ENCODE results near the gene HIP1R.
A peak's percentile ranks its signal among the peaks of the same experiment; 100 is the strongest.

The HIP1R gene

DNA sequence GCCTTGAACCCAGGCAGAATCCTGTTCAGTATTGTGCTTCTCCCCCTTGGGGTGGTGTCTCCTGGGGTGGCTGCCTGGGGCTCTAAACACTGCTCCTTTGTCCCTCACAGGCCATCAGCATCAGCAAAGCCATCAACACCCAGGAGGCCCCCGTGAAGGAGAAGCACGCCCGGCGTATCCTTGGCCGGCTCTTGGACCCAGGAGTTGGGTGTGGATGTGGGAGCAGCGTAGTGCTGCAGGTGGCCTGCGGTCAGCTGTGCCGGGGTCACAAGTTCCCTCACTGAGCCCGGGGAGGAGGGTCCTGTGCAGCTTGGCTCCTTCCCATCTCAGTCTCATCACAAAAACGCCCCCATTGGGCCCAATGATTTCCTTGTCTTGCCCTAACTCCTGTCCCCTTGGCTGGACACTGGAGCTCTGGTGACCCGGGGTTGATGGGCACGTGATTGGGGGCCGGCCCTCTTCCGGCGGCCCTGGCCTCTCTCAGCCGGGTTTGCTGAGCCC lies 12.7 kb downstream of the HIP1R start:
- no peak for DNase-seq

DNA sequence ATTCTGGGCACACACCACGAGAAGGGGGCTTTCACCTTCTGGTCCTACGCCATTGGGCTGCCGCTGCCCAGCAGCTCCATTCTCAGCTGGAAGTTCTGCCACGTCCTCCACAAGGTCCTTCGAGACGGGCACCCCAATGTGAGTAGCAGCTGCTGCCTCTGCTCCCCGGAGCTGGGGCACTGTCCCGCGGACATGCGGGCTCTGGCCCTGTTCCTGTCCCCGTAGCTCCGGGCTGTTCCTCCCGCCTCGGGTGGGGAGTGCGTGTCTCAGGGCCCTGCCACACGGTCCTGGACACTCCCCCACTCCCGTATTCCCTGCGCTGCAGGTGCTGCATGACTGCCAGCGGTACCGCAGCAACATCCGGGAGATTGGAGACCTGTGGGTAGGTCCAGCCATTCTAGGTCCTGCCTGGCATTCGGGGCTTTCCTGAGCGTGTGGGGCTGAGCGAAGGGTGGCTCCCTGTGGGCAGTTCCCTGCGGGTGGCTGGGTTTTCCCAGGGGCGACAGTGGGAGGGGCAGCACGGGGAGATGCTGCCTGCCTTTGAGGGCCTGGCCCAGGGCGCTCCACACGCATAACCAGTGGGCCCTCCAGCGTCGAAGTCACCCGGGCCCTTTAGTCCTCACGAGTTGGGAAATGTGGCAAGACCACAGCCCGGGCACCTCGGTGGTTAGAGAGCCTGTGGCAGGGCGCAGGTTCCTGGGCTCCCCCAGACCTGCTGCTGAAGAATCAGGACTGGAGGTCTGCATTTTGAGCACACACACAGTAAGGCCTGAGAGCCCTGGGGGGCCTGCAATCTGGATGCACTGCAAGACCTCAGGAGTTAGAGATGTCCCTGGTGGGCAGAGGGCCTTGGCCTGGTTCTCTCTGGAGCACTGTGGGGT lies 13.5 kb downstream of the HIP1R start:
- no peak for DNase-seq

DNA sequence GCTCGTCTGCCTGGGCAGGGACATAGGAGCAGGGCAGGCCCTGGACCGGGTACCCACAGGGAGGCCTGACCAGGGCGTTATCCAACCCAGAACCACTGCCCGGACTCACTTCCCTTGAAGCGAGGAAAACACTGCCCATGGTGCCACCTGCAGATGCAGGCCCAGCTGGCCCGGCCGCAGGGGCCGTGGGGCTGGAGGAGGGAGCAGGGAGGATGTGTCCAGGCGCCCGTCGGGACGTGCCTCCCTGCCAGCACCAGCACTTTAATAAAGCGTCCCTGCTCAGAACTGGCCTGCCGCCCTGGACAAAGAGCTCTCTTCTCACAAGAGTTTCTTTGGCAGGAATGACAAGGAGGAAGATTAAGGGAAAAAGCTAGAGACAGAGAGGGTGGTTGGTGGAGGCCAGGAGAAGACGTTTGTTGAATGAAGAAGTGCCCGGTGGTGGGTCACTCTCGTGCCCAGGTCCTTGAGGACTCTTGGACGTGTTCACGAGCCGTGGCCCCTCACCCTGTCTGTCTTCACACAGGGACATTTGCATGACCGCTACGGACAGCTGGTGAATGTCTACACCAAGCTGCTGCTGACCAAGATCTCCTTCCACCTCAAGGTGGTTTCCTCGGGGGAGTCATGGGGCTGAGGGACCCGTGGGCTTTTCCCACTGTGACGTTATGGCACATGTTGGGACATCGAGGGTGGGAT lies 14.2 kb downstream of the HIP1R start:
- no peak for DNase-seq

DNA sequence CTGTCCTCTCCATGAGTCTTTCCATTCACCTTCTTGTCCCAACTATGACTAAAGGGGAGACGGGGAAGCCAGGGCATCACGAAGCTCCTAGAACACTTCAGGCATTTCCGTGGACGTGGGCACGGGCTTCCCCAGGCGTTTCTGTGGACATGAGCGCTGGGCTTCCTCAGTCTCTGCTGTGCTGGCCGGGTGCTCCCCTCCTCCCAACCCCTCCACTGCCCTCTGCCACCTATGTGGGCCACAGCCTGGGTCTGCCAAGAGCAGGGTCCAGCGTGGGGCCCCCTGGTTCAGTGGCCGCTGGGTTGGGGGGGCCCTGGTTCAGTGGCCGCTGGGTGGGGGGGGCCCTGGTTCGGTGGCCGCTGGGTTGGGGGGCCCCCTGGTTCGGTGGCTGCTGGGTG lies 14.8 kb downstream of the HIP1R start:
- no peak for DNase-seq

DNA sequence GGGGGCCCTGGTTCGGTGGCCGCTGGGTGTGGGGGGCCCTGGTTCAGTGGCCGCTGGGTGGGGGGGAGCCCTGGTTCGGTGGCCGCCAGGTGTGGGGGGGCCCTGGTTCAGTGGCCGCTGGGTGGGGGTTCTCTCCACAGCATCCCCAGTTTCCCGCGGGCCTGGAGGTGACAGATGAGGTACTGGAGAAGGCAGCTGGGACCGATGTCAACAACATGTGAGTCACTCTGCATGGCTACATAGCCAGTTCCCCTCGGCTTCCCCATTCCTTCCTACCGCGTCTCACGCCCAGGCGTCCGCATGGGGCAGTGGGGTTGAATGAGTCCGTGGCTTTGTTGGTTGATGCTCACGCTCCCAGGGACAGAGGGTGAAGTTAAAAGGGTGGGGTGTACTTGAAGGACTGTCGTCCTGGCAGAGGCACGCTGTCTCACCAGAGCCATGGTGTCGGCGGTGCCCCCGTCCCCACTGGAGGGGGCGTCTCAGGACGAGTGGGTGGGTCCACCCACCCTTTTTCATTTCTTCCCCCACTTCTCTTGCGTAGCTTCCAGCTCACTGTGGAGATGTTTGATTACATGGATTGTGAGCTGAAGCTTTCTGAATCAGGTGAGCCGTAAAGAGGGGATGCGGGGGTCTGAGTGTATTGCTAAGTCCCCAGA lies 15.6 kb downstream of the HIP1R start:
- peak; percentile 61 for DNase-seq

DNA sequence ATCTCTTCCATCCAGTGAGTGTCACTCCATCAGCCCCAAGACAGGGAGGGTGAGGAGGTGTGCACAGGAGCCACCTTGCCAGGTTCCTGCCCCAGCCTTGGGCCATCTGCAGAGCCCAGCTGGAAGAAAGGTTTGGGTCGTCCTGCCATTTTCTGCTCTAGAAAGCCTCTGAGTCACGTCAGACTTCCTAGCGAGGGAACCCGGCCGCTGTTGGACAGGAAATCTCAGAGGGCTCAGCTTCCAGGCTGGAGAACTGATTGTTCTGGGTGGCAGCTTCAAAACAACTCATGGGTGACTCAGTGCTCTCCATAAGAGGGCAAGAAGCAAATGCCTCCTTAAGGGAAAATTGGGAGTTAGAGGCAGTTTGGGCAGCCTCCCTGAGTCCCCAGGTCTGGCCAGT lies 16.6 kb downstream of the HIP1R start:
- no peak for DNase-seq

DNA sequence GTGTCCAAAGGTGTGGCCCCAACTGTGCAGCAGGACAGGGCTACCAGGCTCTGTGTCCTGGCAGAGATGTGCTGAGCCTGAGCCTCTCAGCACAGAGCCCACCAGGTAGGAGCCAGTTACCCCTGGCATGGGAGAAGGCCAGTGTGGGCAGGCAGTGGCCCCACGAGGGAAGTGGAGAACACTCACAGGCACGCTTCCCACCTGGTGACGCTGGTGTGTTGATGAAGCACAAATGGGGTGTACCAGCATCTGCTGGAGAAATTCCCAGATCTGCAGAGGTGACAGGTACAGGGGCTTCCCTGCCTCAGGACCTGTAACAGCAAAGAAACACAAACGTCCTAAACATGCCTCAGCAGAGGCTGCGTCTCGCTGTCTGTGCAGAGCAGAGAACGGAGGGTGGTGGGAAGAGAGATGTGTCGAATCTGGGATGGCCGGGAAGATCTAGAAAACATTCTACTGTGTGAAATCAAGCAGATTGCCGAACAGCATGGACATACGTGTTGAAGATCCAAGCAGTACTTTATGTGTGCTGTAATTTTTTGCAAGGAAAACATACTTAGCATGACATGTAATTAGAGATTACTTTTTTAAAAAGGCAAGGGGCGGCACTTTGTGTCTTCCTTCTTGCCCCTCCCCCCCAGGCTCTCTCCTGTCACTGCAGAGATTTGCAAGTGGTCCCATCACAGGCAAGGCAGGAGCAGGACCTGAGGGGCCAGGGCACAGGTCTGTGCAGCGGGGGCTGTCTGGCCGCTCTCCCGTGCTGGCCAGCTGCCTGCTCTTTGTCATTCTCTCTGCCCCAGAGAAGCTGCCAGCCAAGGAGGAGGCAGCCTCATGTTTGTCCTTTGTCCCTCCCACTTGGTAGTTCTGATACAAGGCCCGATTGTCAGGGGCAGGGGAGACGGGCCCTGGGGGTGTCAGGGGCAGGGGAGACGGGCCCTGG lies 17.3 kb downstream of the HIP1R start:
- DNase-seq = no peak

DNA sequence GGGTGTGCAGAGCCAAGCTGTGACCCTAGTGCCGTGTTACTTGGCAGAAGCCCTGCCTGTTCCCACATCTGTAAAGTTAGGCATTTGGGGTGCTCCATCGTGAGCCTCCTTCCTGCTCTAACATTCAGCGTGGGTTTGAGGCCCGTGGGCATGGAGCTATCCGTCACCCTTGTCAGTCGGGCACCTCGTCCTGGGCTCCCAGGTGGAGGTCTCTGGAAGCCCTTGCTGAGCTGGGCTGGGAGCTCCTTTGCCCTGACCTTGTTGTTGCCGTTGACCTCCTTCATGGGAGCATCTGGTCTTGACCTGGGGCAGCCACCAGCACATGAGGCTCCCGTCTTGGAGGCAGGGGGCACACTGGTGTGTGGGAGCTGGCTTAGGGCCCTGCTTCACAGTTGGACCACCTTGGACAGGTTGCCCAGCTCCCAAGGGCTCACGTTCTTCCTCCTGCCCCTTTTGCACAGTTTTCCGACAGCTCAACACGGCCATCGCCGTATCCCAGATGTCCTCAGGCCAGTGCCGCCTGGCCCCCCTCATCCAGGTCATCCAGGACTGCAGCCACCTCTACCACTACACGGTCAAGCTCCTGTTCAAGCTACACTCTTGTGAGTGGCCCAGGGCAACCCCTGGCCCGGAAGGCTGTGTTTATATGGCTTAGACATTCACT lies 18.5 kb downstream of the HIP1R start:
- DNase-seq = no peak

DNA sequence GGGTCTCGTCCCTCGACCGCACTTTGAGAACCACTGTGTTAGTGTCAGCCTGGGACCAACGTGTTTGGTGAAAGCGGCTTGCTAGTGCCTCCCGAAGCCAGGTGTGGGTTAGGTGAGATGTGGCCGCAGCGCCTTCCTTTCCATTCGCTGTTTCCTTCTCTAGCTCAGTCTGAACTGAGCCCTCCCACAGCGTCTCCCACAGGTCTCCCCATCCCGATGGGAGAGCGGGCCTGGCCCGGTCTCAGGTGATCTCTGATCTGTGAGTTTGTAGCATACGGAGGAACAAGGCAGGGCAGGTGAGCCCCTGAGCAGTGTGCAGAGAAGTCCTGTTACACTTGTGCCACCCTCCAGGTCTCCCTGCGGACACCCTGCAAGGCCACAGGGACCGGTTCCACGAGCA lies 19.3 kb downstream of the HIP1R start:
- DNase-seq = no peak

DNA sequence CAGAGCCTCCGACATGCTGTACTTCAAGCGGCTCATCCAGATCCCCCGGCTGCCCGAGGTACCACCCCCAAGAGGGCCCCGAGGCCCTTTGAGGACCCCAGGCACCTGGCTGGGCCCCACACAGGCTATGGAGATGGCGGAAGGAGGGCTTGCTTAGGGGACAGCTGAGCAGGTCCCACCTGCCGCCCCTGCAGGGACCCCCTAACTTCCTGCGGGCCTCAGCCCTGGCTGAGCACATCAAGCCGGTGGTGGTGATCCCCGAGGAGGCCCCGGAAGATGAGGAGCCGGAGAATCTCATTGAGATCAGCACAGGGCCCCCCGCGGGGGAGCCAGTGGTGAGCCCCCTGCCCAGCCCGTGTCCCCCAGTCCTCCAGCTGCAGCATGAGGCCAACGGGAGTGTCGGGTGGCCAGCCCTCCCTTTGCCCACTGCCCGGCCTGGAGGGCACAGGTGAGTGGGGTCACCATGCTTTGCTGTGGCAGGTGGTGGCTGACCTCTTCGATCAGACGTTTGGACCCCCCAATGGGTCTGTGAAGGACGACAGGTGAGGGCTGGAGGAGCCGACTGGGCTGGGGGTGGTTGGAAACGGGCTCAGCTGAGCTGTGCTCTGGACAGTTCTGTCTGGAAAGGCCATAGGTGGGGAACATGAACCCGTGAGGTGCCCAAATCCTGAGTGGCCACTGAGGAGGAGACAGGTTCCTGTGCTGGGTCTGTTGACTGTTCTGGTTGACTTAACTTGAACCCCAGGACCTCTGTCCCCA lies 20.0 kb downstream of the HIP1R start:
- no peak for DNase-seq

DNA sequence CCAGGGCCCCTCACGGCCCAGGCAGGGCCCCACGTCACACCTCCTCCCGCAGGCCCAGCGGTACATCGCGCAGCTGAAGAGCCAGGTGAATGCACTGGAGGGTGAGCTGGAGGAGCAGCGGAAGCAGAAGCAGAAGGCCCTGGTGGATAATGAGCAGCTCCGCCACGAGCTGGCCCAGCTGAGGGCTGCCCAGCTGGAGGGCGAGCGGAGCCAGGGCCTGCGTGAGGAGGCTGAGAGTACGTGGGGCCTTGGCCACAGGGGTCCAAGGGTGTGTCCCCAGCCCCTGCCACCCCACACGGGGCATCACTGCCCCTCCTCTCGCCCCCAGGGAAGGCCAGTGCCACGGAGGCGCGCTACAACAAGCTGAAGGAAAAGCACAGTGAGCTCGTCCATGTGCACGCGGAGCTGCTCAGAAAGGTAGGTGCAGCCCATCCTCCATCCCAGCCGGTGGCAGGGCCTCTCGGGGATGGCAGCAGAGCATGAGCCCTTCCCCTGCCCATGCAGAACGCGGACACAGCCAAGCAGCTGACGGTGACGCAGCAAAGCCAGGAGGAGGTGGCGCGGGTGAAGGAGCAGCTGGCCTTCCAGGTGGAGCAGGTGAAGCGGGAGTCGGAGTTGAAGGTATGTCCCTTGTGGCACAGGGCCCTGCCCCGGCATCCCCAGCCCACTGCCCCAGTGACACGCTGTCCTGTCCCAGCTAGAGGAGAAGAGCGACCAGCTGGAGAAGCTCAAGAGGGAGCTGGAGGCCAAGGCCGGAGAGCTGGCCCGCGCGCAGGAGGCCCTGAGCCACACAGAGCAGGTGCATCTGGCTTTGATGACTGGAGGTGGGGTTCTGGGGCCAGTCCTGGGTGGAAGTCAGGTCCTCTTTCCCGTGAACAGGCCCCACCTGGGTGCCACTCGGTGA lies 20.9 kb downstream of the HIP1R start:
- no peak for DNase-seq

DNA sequence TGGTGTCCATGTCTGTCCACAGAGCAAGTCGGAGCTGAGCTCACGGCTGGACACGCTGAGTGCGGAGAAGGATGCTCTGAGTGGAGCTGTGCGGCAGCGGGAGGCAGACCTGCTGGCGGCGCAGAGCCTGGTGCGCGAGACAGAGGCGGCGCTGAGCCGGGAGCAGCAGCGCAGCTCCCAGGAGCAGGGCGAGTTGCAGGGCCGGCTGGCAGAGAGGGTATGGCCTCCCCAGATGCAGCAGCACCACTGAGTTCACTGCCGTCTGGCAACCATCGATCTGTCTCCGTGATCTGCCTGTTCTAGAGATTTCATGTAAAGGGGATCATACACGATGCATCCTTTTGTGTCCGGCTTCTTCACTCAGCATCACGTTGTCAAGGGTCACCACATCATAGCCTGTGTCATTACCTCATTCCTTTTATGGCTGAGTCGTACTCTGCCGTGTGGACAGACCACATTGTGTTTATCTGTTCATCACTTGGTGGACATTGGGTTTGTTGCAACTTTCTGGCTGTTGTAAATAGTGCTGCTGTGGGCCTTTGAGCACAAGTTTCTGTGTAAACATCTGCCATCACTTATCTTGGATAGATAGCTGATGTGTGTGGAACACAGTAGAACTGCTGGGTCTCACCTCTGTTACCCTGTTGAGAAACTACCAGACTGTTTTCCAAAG lies 21.9 kb downstream of the HIP1R start:
- DNase-seq = no peak

DNA sequence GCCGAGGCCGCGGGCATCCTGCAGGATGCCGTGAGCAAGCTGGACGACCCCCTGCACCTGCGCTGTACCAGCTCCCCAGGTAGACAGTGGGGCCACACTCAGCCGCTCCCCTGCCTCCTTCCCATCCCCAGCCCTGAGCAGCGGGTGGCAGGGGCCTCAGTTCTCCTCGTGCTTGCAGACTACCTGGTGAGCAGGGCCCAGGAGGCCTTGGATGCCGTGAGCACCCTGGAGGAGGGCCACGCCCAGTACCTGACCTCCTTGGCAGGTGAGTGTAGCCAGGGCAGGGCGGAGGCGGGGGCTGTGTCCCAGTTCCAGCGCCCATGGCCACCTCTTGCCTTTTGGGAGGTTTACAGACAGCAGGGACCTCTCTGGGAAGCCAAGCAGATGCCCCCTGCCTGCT lies 22.9 kb downstream of the HIP1R start:
- no peak for DNase-seq

DNA sequence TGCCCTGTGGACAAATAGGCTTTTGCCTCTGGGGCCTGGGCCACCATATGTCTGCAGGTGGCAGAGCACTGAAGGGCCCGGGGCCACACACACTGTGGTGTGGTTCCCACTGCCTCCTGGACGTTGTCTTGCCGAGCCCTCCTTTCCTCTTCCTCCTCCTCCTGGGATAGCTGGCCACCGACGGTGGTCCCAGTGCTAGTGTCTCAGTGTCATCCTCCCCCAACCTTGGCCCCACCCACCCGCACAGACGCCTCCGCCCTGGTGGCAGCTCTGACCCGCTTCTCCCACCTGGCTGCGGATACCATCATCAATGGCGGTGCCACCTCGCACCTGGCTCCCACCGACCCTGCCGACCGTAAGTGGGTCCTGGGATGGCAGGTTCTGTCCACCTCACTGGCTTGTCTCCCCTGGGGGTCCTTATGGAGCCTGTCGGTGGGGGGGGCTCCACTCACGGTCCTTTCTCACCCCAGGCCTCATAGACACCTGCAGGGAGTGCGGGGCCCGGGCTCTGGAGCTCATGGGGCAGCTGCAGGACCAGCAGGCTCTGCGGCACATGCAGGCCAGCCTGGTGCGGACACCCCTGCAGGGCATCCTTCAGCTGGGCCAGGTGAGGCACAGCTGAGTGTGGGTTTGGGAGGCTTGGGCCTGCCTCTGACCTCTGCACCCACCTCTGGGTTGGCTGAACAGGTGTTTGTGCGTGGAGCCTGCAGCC lies 23.5 kb downstream of the HIP1R start:
- no peak for DNase-seq

DNA sequence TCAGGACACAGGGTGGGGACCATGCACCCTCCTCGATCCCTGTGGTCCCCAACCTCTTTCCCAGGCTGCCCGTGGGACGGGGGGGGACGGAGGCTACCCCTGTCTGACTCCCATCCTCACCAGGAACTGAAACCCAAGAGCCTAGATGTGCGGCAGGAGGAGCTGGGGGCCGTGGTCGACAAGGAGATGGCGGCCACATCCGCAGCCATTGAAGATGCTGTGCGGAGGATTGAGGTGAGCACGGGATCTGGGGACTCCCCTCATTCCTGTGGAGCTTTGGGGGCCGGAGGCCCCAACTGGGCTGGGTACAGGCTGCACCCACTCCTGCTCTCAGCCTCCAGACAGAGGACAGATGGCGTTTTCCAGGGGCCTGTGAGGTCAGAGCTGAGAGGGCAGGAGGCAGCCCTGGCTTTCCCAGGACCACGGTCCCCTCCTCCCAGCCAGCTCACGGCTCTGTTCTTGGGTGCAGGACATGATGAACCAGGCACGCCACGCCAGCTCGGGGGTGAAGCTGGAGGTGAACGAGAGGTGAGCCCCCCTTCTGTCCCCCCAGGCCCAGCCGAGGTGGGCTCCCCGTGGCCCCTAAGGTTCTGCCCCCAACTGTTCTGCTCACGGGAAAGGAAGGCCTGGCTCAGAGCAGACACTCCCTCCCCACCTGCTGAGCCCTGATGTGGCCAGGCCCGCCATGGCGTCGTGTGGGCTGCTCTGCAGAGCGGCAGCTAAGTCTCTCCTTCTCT lies 24.2 kb downstream of the HIP1R start:
- no peak for DNase-seq

DNA sequence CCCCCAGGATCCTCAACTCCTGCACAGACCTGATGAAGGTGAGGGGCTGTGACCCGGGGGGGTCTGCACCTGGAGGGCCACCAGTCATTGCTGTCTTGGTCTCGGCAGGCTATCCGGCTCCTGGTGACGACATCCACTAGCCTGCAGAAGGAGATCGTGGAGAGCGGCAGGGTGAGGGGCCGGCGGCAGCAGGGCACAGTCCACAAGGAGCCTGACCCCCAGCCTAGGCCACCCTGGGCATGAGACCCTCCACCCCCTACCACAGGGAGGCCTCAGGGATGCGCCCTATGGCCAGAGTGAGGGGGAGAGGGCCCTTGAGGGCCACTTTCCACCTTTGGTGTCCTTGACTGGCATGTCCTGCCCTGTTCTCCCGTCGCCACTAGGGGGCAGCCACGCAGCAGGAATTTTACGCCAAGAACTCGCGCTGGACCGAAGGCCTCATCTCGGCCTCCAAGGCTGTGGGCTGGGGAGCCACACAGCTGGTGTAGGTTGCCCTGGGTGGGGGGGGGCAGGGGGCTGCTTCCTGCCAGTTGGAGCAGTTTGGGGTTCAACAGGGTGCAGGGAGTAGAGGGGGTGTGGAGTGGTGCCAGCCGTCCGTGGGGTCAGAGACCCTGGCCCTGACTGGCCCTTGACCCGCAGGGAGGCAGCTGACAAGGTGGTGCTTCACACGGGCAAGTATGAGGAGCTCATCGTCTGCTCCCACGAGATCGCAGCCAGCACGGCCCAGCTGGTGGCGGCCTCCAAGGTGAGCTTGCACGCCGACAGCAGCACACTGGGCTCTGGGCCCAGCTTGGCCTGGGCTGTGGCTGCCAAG lies 25.0 kb downstream of the HIP1R start:
- DNase-seq = peak; percentile 75

Measured in inflammatory macrophage treated with lipopolysaccharide for 4 hours (primary cell).